Tibial artery (tissue), 4 donors: Measurements from ENCODE around the gene TSPAN32.
"Not testable (repeated sequence)": the region's sequence is repeated elsewhere in the genome, so short reads cannot be mapped to it uniquely, and the experiment has no call there.

Experiments used
- DNase-seq, 2 donors: peaks; one replicate each; pipeline ENCODE4 v3.0.0-alpha.2; 2019
- H3K27ac ChIP-seq, 2 donors: fragments of 200-600 bp; sonication (generic) in 1 of 2; 1 replicate in 1 of 2; 2 replicates in 1 of 2; pipeline ENCODE4 v1.5.1; 2018 to 2019; ENCODE audit warnings: mild to moderate bottlenecking in 1 of 2
- H3K27me3 ChIP-seq, 2 donors: fragments of 200-600 bp; sonication (generic) in 1 of 2; one replicate each; pipeline versions ENCODE4 v1.5.1 to v1.6.0; 2016 to 2019
- H3K36me3 ChIP-seq, 3 donors: fragments of 200-600 bp; sonication (generic) in 2 of 3; one replicate each; pipeline ENCODE4 v1.5.1; 2016 to 2019; ENCODE audit warnings: mild to moderate bottlenecking in 2 of 3
- H3K4me1 ChIP-seq, 4 donors: fragments of 200-600 bp; sonication (generic) in 2 of 4; 1 replicate in 3 of 4; 2 replicates in 1 of 4; pipeline ENCODE4 v1.5.1; 2016 to 2019
- H3K4me3 ChIP-seq, 2 donors: fragments of 200-600 bp; sonication (generic) in 1 of 2; 1 replicate in 1 of 2; 2 replicates in 1 of 2; pipeline ENCODE4 v1.5.1; 2018 to 2019; ENCODE audit warnings: mild to moderate bottlenecking in 2 of 2
- H3K9me3 ChIP-seq, 3 donors: fragments of 200-600 bp; sonication (generic) in 1 of 3; one replicate each; pipeline ENCODE4 v1.5.1; 2016 to 2019
- CTCF ChIP-seq, 2 experiments: fragments of 200-600 bp in 1 of 2; fragments of 450-650 bp in 1 of 2; IDR thresholded peaks; one replicate each; pipeline ENCODE4 v1.5.1; 2017 to 2019; ENCODE audit warnings: antibody characterized with exemption in 2 of 2, mild to moderate bottlenecking in 1 of 2, moderate library complexity in 1 of 2
- intact Hi-C: fragments of 100-400 bp; cut with DNase I; formaldehyde crosslinking; loops from one replicate; pipeline ENCODE4 v1.15.0; 2023; ENCODE audit warnings: low total_unique reads

Gene TSPAN32

GRCh38 chr11:2329551-2329950, 27.7 kb downstream of the TSPAN32 start:
- intact Hi-C loops, result no loop called here
- Histone ChIP-seq H3K9me3 (no peaks in the 10 kb centered on the region), H3K4me1 (no peaks in the 10 kb centered on the region), H3K36me3 (no peaks in the 10 kb centered on the region), H3K4me3 (no peak overlapping the region), H3K27ac (no peak overlapping the region), H3K27me3 (no peaks in the 10 kb centered on the region)
- no peak for DNase-seq
- no peak for TF ChIP-seq CTCF (IDR thresholded peaks at IDR 0.05)

- DNase-seq, result peak in 1 of 2 donors; percentile 7
Measured at GRCh38 chr11:2330696-2331095, 28.9 kb downstream of the TSPAN32 start.

DNA sequence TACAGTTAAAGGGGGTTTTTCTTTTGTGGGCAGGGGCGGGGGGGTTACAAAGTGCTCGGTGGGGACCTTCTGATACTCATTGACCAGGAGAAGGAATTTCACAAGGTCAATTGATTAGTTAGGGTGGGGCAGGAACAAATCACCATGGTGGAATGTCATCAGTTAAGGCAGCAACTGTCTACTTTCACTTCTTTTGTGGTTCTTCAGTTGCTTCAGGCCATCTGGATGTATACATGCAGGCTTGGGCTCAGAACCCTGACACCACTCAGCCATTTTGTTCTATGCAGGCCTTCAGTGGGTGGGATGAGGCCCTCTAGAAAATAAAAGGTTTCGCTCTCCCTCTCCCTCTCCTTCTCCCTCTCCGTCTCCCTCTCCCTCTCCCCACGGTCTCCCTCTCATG, 29.6 kb downstream of the TSPAN32 start:
- no peaks in the 10 kb centered on the region for H3K36me3 ChIP-seq
- no peak for TF ChIP-seq CTCF (IDR thresholded peaks at IDR 0.05)
- intact Hi-C loops, result no loop called here
- H3K4me1 ChIP-seq, result no peaks in the 10 kb centered on the region
- H3K4me3 ChIP-seq, result no peak overlapping the region
- no peak for DNase-seq
- H3K9me3 ChIP-seq, result no peaks in the 10 kb centered on the region
- no peaks in the 10 kb centered on the region for H3K27me3 ChIP-seq
- H3K27ac ChIP-seq, result no peak overlapping the region

More at GRCh38 chr11:2330696-2331095, 28.9 kb downstream of the TSPAN32 start:
- no peak overlapping the region for H3K27ac ChIP-seq
- H3K4me3 ChIP-seq, result no peak overlapping the region
- H3K9me3 ChIP-seq, result no peaks in the 10 kb centered on the region
- H3K4me1 ChIP-seq, result no peaks in the 10 kb centered on the region
- intact Hi-C loops, result no loop called here
- H3K36me3 ChIP-seq, result no peaks in the 10 kb centered on the region
- TF ChIP-seq CTCF (IDR thresholded peaks at IDR 0.05), result no peak
- H3K27me3 ChIP-seq, result no peaks in the 10 kb centered on the region

DNA sequence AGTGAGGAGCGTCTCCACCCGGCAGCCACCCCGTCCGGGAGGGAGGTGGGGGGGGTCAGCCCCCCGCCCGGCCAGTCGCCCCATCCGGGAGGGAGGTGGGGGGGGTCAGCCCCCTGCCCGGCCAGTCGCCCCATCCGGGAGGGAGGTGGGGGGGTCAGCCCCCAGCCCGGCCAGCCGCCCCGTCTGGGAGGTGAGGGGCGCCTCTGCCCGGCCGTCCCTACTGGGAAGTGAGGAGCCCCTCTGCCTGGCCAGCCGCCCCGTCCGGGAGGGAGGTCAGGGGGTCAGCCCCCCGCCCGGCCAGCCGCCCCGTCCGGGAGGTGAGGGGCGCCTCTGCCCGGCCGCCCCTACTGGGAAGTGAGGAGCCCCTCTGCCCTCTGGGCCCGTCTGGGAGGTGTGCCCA, 30.8 kb downstream of the TSPAN32 start:
- H3K4me3 ChIP-seq, H3K36me3 ChIP-seq, H3K4me1 ChIP-seq, H3K9me3 ChIP-seq, H3K27me3 ChIP-seq, intact Hi-C loops, H3K27ac ChIP-seq: not testable (repeated sequence)
- DNase-seq, result peak in 1 of 2 donors; percentile 12

DNA sequence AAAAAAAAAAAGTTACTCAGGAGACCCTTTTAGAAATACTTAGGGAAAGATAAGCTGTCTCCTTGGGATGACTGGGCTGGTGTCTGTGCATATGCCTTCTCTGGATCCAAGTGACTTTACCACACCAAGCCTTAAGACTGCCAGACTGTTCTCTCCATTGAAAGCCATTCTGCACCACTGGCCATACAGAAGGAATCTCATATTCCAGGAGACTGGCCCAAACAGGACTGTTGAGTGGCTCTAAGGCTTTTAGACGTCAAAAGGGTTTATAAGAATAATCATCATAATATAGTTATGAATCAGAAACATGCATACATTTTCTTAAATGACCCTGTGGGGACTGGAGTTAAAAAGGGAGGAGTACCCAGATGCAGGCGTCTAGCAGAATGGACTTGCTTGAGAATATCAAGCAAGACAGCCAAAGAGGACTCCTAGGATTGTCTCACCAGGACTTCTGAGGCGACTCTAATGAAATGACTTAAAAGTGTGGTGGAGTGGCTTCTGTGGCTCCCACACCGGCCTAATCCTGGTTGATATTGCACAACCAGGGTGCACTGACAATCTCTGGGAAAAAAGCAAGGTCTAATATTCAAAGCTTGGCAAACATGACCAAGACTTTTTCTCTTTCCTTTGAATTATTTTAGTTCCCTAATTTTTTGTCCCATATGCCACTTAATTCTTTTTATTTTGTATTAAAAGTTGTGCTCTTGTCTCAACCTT, 31.8 kb downstream of the TSPAN32 start:
- H3K4me3 ChIP-seq, H3K4me1 ChIP-seq, DNase-seq, H3K27me3 ChIP-seq, H3K36me3 ChIP-seq, intact Hi-C loops, H3K9me3 ChIP-seq, H3K27ac ChIP-seq: not testable (repeated sequence)

- intact Hi-C loops, H3K4me3 ChIP-seq, H3K27me3 ChIP-seq, H3K36me3 ChIP-seq, H3K4me1 ChIP-seq, H3K9me3 ChIP-seq, H3K27ac ChIP-seq: not testable (repeated sequence)
- peak in 1 of 2 donors; percentile 27 for DNase-seq
Measured at GRCh38 chr11:2335286-2335685, 33.5 kb downstream of the TSPAN32 start.

- DNase-seq, result peak in 1 of 2 donors; percentile 16
- H3K27me3 ChIP-seq, H3K27ac ChIP-seq, intact Hi-C loops, H3K36me3 ChIP-seq, H3K9me3 ChIP-seq, H3K4me1 ChIP-seq, H3K4me3 ChIP-seq: not testable (repeated sequence)
Measured at GRCh38 chr11:2338760-2339159, 36.9 kb downstream of the TSPAN32 start.

DNA sequence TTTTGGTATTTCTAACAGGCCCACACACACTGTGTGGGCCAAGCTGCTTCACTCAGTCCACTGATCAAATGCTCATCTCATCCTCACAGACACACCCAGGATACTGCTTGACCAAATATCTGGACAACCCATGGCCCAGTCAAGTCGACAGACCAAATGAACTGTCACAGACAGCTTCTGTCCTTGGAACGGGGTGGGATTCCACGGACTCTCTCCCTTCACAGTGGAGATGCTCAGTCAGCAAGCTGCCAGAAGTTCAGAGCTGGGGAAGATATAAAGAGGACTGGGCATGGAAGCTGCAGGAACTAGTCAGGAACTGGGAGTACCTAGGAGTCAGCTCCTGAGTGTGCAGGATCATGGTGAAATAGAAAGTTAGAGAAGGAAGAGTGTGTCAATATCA, 40.7 kb downstream of the TSPAN32 start:
- no peak for DNase-seq
- Histone ChIP-seq H3K27ac (no peak overlapping the region), H3K4me3 (no peak overlapping the region), H3K9me3 (no peaks in the 10 kb centered on the region), H3K4me1 (no peaks in the 10 kb centered on the region), H3K27me3 (no peaks in the 10 kb centered on the region), H3K36me3 (no peaks in the 10 kb centered on the region)
- TF ChIP-seq CTCF (IDR thresholded peaks at IDR 0.05), result no peak
- intact Hi-C loops, result no loop called here
